Measurements from ENCODE around the gene ITPA. TPM values are rescaled to one million over a fixed set of nuclear protein-coding genes. Genes with fewer than 3 reads are reported as not detected.
A peak's percentile ranks its signal among the peaks of the same experiment; 100 is the strongest.

Gene ITPA
- total and polyA plus RNA-seq, 2 of the 4 experiments (the other 2 are of a cell fraction) = 32.4 to 49.0 TPM

DNA sequence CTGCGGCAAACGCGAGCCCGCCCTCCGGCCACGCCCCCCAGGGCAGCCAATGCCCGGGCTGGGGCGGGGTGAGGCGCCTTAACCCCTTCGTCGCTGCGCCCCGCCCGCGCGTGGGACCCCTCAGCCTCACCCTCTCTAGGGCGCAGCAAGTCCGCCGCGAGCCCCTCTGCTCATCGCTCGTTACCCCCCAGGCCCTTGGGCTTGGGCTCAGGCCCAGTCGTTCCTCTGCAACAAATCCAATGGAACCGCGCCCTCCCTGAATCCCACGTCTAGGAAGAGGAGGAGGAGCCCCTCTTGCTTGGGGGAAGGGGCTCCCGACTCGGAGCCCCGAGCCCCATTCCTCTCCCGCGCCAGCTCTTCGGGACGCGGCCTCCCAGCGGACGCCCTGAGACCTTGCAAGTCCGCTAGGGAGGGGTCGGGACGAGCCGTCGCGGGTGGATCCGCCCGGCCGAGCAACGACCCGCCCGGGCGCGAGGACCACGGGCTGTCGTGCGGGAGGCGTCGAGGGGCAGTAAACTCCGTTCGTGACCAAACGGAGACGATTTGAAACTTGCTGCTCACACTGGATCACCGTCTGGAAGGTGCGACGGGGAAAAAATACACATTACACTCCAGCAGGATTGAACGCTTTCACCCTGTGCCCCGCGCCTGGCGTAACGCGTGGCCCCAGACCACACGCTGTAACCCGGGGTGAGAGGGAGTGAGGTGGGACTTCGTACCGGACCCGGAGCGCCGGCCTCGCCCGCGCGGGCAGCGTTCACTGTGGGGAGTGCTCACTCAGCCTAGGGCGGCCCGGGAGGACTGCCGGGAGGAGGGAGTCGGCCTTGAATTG is 35.5 kb upstream of the ITPA start:
- H4K91ac ChIP-seq (ENCODE audit: insufficient read depth, low read depth, low read length) = peak overlapping the region; percentile 80; the same call in 1 of the 2 replicates
- H3K27me3 ChIP-seq (ENCODE audit: control insufficient read depth, insufficient read depth, low read length) = peaks cover 22% of the 10 kb centered on the region
- ChIA-PET POLR2A (ENCODE audit: unreplicated experiment) (no interaction called here), CTCF (no interaction called here)
- H2BK5ac ChIP-seq (ENCODE audit: low read depth, low read length, poor library complexity, severe bottlenecking) = peak overlapping the region; percentile 36
- peak overlapping the region; percentile 83 for H3K14ac ChIP-seq (replicated peaks; ENCODE audit: low read depth, low read length)
- H4K5ac ChIP-seq (ENCODE audit: low read depth, low read length) = peak overlapping the region; percentile 52; the same call in 1 of the 2 replicates
- no peaks in the 10 kb centered on the region for H3K9me1 ChIP-seq (ENCODE audit: insufficient read depth, low read length)
- no peaks in the 10 kb centered on the region for H4K20me1 ChIP-seq (ENCODE audit: insufficient read depth, low read length)
- H3K23ac ChIP-seq (ENCODE audit: low read depth, low read length) = peak overlapping the region; percentile 96
- no peaks in the 10 kb centered on the region for H3K36me3 ChIP-seq (ENCODE audit: control insufficient read depth, insufficient read depth, low read length)
- peak overlapping the region; percentile 91 for H3K4me3 ChIP-seq (ENCODE audit: insufficient read depth, low read depth, low read length)
- H2AK9ac ChIP-seq (replicated peaks; ENCODE audit: low read depth, low read length, poor library complexity) = peak overlapping the region; percentile 90
- no peak overlapping the region; the same call in 1 of the 2 replicates for H2BK120ac ChIP-seq (ENCODE audit: low read depth, low read length)
- in situ Hi-C loops (cut with MboI; ENCODE audit: low sequenced_read_pairs) (no loop called here), dilution Hi-C loops (cut with HindIII; ENCODE audit: low sequenced_read_pairs, unreplicated experiment) (no loop called here), intact Hi-C loops (cut with micrococcal nuclease) (no loop called here)
- peak overlapping the region; percentile 15; the same call in 1 of the 2 replicates for H2AK5ac ChIP-seq (ENCODE audit: low read depth, low read length)
- peak overlapping the region; percentile 13 for H3K27ac ChIP-seq (ENCODE audit: insufficient read depth, low read length)
- peak overlapping the region; percentile 56 to 68 for H4K8ac ChIP-seq (ENCODE audit: low read depth in 2 of 2, low read length in 2 of 2)
- peak overlapping the region; percentile 99 for H2AFZ ChIP-seq (replicated peaks; ENCODE audit: low read length, poor library complexity)
- H3K4me1 ChIP-seq (ENCODE audit: control insufficient read depth, insufficient read depth, low read length) = no peaks in the 10 kb centered on the region; the same call in 1 of the 2 replicates
- H3K18ac ChIP-seq (ENCODE audit: low read depth, low read length) = peak overlapping the region; percentile 43
- no peaks in the 10 kb centered on the region for H3K9me3 ChIP-seq (ENCODE audit: control insufficient read depth, insufficient read depth, low read length)
- no TSS peak for BruUV-seq (replicated peaks)
- DNase-seq (peak; percentile 8), ATAC-seq (ENCODE audit: low read depth) (peak; percentile 97)
- H3K79me1 ChIP-seq (ENCODE audit: low read depth in 1 of 2, low read length in 2 of 2) = peaks cover 0 to 8% of the 10 kb centered on the region in 2 experiments; a peak in 2 of 4 replicates
- peak overlapping the region; percentile 7; the same call in 1 of the 2 replicates for H3K56ac ChIP-seq (ENCODE audit: extremely low read depth, insufficient read depth, low read length)
- no peak overlapping the region for H2BK20ac ChIP-seq (ENCODE audit: low read depth, low read length)
- peak overlapping the region; percentile 75 for H3K9ac ChIP-seq (ENCODE audit: low read depth, low read length)
- peak overlapping the region; percentile 89 for H3K4me2 ChIP-seq (ENCODE audit: low read depth, low read length)
- no peak overlapping the region; the same call in 2 of the 3 replicates for H2BK15ac ChIP-seq (ENCODE audit: low read depth, low read length)
- H3K4ac ChIP-seq (ENCODE audit: low read depth, low read length) = peak overlapping the region; percentile 79
- TF ChIP-seq, protein P1, sequence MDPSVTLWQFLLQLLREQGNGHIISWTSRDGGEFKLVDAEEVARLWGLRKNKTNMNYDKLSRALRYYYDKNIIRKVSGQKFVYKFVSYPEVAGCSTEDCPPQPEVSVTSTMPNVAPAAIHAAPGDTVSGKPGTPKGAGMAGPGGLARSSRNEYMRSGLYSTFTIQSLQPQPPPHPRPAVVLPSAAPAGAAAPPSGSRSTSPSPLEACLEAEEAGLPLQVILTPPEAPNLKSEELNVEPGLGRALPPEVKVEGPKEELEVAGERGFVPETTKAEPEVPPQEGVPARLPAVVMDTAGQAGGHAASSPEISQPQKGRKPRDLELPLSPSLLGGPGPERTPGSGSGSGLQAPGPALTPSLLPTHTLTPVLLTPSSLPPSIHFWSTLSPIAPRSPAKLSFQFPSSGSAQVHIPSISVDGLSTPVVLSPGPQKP (IDR thresholded peaks at IDR 0.05; ENCODE audit: borderline replicate concordance, low read depth, low read length) = no peak
- no peak for TF ChIP-seq MAFK (IDR thresholded peaks at IDR 0.05; ENCODE audit: low read depth, low read length)
- TF ChIP-seq, protein P2, sequence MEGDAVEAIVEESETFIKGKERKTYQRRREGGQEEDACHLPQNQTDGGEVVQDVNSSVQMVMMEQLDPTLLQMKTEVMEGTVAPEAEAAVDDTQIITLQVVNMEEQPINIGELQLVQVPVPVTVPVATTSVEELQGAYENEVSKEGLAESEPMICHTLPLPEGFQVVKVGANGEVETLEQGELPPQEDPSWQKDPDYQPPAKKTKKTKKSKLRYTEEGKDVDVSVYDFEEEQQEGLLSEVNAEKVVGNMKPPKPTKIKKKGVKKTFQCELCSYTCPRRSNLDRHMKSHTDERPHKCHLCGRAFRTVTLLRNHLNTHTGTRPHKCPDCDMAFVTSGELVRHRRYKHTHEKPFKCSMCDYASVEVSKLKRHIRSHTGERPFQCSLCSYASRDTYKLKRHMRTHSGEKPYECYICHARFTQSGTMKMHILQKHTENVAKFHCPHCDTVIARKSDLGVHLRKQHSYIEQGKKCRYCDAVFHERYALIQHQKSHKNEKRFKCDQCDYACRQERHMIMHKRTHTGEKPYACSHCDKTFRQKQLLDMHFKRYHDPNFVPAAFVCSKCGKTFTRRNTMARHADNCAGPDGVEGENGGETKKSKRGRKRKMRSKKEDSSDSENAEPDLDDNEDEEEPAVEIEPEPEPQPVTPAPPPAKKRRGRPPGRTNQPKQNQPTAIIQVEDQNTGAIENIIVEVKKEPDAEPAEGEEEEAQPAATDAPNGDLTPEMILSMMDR (conservative IDR thresholded peaks at IDR 0.05; ENCODE audit: low read depth, low read length) = 0 out of 2 replicates have a peak, but pooled peaks have one; percentile 15
- TF ChIP-seq, protein P3, sequence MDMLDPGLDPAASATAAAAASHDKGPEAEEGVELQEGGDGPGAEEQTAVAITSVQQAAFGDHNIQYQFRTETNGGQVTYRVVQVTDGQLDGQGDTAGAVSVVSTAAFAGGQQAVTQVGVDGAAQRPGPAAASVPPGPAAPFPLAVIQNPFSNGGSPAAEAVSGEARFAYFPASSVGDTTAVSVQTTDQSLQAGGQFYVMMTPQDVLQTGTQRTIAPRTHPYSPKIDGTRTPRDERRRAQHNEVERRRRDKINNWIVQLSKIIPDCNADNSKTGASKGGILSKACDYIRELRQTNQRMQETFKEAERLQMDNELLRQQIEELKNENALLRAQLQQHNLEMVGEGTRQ (IDR thresholded peaks at IDR 0.05; ENCODE audit: low read depth, low read length) = peak; percentile 29; the same call in 1 of the 2 replicates
- peak; percentile 51; the same call in 1 of the 2 replicates for TF ChIP-seq MAZ (IDR thresholded peaks at IDR 0.05; ENCODE audit: borderline replicate concordance, low read depth, low read length)
- no peak for TF ChIP-seq MXI1 (IDR thresholded peaks at IDR 0.05; ENCODE audit: borderline replicate concordance, low read depth, low read length)
- no peak for TF ChIP-seq SMC3 (IDR thresholded peaks at IDR 0.05; ENCODE audit: low read depth, low read length)
- 2% methylated on average over 33 of the region's 84 CpGs; no CpG with 5 or more reads in 1 of the 2 experiments for WGBS, 2 experiments (ENCODE audit: extremely low coverage in 2 of 2, insufficient read length in 1 of 2)

Data from IMR-90 (cell line).